Dermis blood vessel endothelial cell (primary cell): ENCODE data around the gene EIF4H. TPM values are rescaled to one million over a fixed set of nuclear protein-coding genes. Genes with fewer than 3 reads are reported as not detected.
"Not testable (repeated sequence)": the region's sequence is repeated elsewhere in the genome, so short reads cannot be mapped to it uniquely, and the experiment has no call there.

Experiments
- DNase-seq: peaks from one replicate; pipeline ENCODE4 v3.0.0; 2010
- total RNA-seq: library from RNA; depleted of rRNA; stranded (reverse); fragments of >200 nt; gene quantifications from 2 replicates; pipeline ENCODE4 v1.2.3, GENCODE V29; 2014

The EIF4H gene
- total RNA-seq = 305 and 481 TPM in 2 replicates

- peak; percentile 98 for DNase-seq
These were observed at the start of gene EIF4H for GRCh38 chr7:74173866-74174605. Gene EIF4H, plus strand, starts transcription at chr7:74174356. Its CDS starts 28 bp downstream, at chr7:74174384.

GRCh38 chr7:74126220-74126880, 47.8 kb upstream of the EIF4H start:
- no peak for DNase-seq

GRCh38 chr7:74129887-74130286, 44.3 kb upstream of the EIF4H start:
- DNase-seq = peak; percentile 24

GRCh38 chr7:74130518-74130917, 43.6 kb upstream of the EIF4H start:
- no peak for DNase-seq

- DNase-seq = peak; percentile 54
These were observed 40.0 kb upstream of the EIF4H start for GRCh38 chr7:74134117-74134620.

- no peak for DNase-seq
These were observed 35.8 kb upstream of the EIF4H start for GRCh38 chr7:74138334-74138867.

- DNase-seq = no peak
These were observed 35.0 kb upstream of the EIF4H start for GRCh38 chr7:74138945-74139843.

- DNase-seq = peak; percentile 54
These were observed 32.5 kb upstream of the EIF4H start for GRCh38 chr7:74141705-74142104.

GRCh38 chr7:74143383-74143782, 30.8 kb upstream of the EIF4H start:
- no peak for DNase-seq

- DNase-seq = no peak
These were observed 25.7 kb upstream of the EIF4H start for GRCh38 chr7:74148491-74148890.

GRCh38 chr7:74149071-74149470, 25.1 kb upstream of the EIF4H start:
- DNase-seq = no peak

GRCh38 chr7:74149603-74150002, 24.6 kb upstream of the EIF4H start:
- DNase-seq = no peak

GRCh38 chr7:74153736-74154135, 20.4 kb upstream of the EIF4H start:
- no peak for DNase-seq

GRCh38 chr7:74155810-74156395, 18.3 kb upstream of the EIF4H start:
- DNase-seq = no peak

- no peak for DNase-seq
These were observed 16.6 kb upstream of the EIF4H start for GRCh38 chr7:74157605-74158004.

GRCh38 chr7:74164985-74165456, 9.1 kb upstream of the EIF4H start:
- DNase-seq = peak; percentile 35

- no peak for DNase-seq
These were observed 8.1 kb upstream of the EIF4H start for GRCh38 chr7:74165867-74166593.

- not testable (repeated sequence) for DNase-seq
These were observed 6.8 kb upstream of the EIF4H start for GRCh38 chr7:74167324-74167723.

GRCh38 chr7:74173074-74173473, 1.1 kb upstream of the EIF4H start:
- DNase-seq = no peak

GRCh38 chr7:74173491-74173865, 678 bp upstream of the EIF4H start:
- DNase-seq = no peak

- peak; percentile 72 for DNase-seq
These were observed 488 bp downstream of the EIF4H start for GRCh38 chr7:74174606-74175082.
